HepG2 (cell line): ENCODE results near the gene ALKBH5. TPM values are rescaled to one million over a fixed set of nuclear protein-coding genes. Genes with fewer than 3 reads are reported as not detected.

Experiments
- ARID5B ChIP-seq: IDR thresholded peaks from 2 replicates; pipeline ENCODE4 v1.4.0; 2020; ENCODE audit warnings: mild to moderate bottlenecking, missing genetic modification reagents
- ASH2L ChIP-seq: fragments of 300-600, 200-600 bp; sonication (generic); IDR thresholded peaks from 2 replicates; pipeline ENCODE4 v1.7.0; 2017; ENCODE audit warnings: low read depth, mild to moderate bottlenecking, moderate library complexity, mixed read lengths, low read length; ENCODE audit not compliant: insufficient read length
- BRF2 ChIP-seq: sonication (generic); formaldehyde crosslinking; IDR thresholded peaks from 2 replicates; pipeline ENCODE4 v1.8.1; 2022; ENCODE audit warnings: mild to moderate bottlenecking, missing genetic modification reagents
- CEBPZ ChIP-seq: IDR thresholded peaks from 2 replicates; pipeline ENCODE4 v1.6.1; 2012; ENCODE audit warnings: low read length, improper control_type of control experiment
- CREBL2 ChIP-seq: sonication (generic); formaldehyde crosslinking; IDR thresholded peaks from 2 replicates; pipeline ENCODE4 v1.8.1; 2023; ENCODE audit warnings: missing genetic modification reagents, mild to moderate bottlenecking, borderline replicate concordance
- E2F2 ChIP-seq: sonication (generic); formaldehyde crosslinking; IDR thresholded peaks from 2 replicates; pipeline ENCODE4 v1.4.0; 2020; ENCODE audit warnings: missing genetic modification reagents, borderline replicate concordance
- FOSL2 ChIP-seq: sonication (generic); formaldehyde crosslinking; IDR thresholded peaks from 2 replicates; pipeline ENCODE4 v1.4.0; 2020; ENCODE audit warnings: missing genetic modification reagents
- FOXO1 ChIP-seq: sonication (generic); formaldehyde crosslinking; IDR thresholded peaks from 2 replicates; pipeline ENCODE4 v1.4.0; 2020; ENCODE audit warnings: missing genetic modification reagents
- HOXA9 ChIP-seq: sonication (generic); formaldehyde crosslinking; IDR thresholded peaks from 2 replicates; pipeline ENCODE4 v1.8.1; 2022; ENCODE audit warnings: missing genetic modification reagents, mild to moderate bottlenecking, moderate library complexity, borderline replicate concordance
- KLF16 ChIP-seq, 2 experiments: sonication (generic) in 1 of 2; formaldehyde crosslinking in 1 of 2; IDR thresholded peaks; 2 replicates each; pipeline versions ENCODE4 v1.6.1 to v1.8.0; 2016 to 2023; ENCODE audit warnings: missing genetic modification reagents in 2 of 2, missing compliant biosample characterization in 1 of 2
- KLF6 ChIP-seq: IDR thresholded peaks from 2 replicates; pipeline ENCODE4 v1.8.0; 2016; ENCODE audit warnings: missing biosample characterization, missing genetic modification reagents
- PTBP1 ChIP-seq: fragments of 200-400 bp; formaldehyde crosslinking; IDR thresholded peaks from 2 replicates; pipeline ENCODE4 v1.6.1; 2018; ENCODE audit warnings: low read length, low read depth; ENCODE audit not compliant: poor library complexity, severe bottlenecking
- REXO4 ChIP-seq: sonication (generic); formaldehyde crosslinking; IDR thresholded peaks from 2 replicates; pipeline ENCODE4 v1.8.0; 2022; ENCODE audit warnings: missing genetic modification reagents, mild to moderate bottlenecking, borderline replicate concordance
- TBX3 ChIP-seq: fragments of 450-650 bp; IDR thresholded peaks from 2 replicates; pipeline ENCODE4 v1.6.1; 2017; ENCODE audit warnings: antibody characterized with exemption, mild to moderate bottlenecking, inconsistent platforms, borderline replicate concordance
- YY1 ChIP-seq: IDR thresholded peaks from 2 replicates; pipeline ENCODE4 v1.6.1; 2011; ENCODE audit warnings: low read length, low read depth, moderate library complexity, mild to moderate bottlenecking; ENCODE audit not compliant: insufficient read depth, insufficient replicate concordance
- ZFYVE20 ChIP-seq: sonication (generic); formaldehyde crosslinking; IDR thresholded peaks from 2 replicates; pipeline ENCODE4 v1.8.0; 2023; ENCODE audit warnings: low read depth, mild to moderate bottlenecking, moderate library complexity, missing genetic modification reagents, borderline replicate concordance
- ZNF746 ChIP-seq: sonication (generic); formaldehyde crosslinking; IDR thresholded peaks from 2 replicates; pipeline ENCODE4 v1.8.0; 2022; ENCODE audit warnings: mild to moderate bottlenecking, missing genetic modification reagents
- ZNF768 ChIP-seq: sonication (generic); formaldehyde crosslinking; IDR thresholded peaks from 2 replicates; pipeline ENCODE4 v1.4.0; 2020; ENCODE audit warnings: missing genetic modification reagents
- polyA plus RNA-seq, 8 experiments: library from polyadenylated mRNA; depleted of rRNA in 3 of 8; stranded (reverse) in 7 of 8; unstranded in 1 of 8; fragments of >200 nt; fragmentation: Illumina TruSeq in 4 of 8; extraction: Trizol in 4 of 8; gene quantifications; 2 replicates each; pipeline versions ENCODE4 v1.2.1 to v1.2.3, GENCODE V29; 2011 to 2016; ENCODE audit warnings: low read depth in 4 of 8, missing spikeins in 1 of 8, mixed read lengths in 1 of 8; ENCODE audit not compliant: insufficient read depth in 1 of 8
- total RNA-seq, 5 experiments: library from RNA; depleted of rRNA; stranded (reverse); fragments of >200 nt; fragmentation: Illumina TruSeq; extraction: Trizol; gene quantifications; 2 replicates each; pipeline ENCODE4 v1.2.3, GENCODE V29; 2016; ENCODE audit warnings: low read depth in 1 of 5

The ALKBH5 gene
- total and polyA plus RNA-seq, 2 of the 13 experiments (the other 11 are each of a cell fraction or from before 2014, with no cell fraction given) = 68.9 to 76.9 TPM

- TF ChIP-seq PTBP1 (no peak), KLF16 (CRISPR knock-in tag; IDR thresholded peaks at IDR 0.05) (no peak), ARID5B (CRISPR knock-in tag) (no peak), CREBL2 (CRISPR knock-in tag) (no peak; the same call in 1 of the 2 replicates), E2F2 (CRISPR knock-in tag) (no peak), YY1 (no peak), TBX3 (no peak), ZNF746 (0 out of 2 replicates have a peak, but pooled peaks have one; percentile 20), KLF6 (CRISPR knock-in tag) (no peak), ZNF768 (0 out of 2 replicates have a peak, but pooled peaks have one; percentile 6), FOXO1 (CRISPR knock-in tag) (no peak; the same call in 1 of the 2 replicates), CEBPZ (no peak), BRF2 (CRISPR knock-in tag) (no peak), ASH2L (no peak), HOXA9 (CRISPR knock-in tag) (no peak), ZFYVE20 (no peak), REXO4 (CRISPR knock-in tag) (no peak), FOSL2 (CRISPR knock-in tag) (no peak; the same call in 1 of the 2 replicates)
Observed at GRCh38 chr17:18184143-18185031, 759 bp downstream of the ALKBH5 start (continued).
